Stimulated activated CD4-positive, alpha-beta T cell treated with anti-CD3 and anti-CD28 coated beads, Interleukin-4, amount 100 ng/mL, for 1 hour (primary cell): Measurements from ENCODE around the gene PLCB4.

ENCODE experiments used
- DNase-seq: peaks from one replicate; pipeline ENCODE4 v3.0.0-alpha.2; 2020

PLCB4 gene

DNA sequence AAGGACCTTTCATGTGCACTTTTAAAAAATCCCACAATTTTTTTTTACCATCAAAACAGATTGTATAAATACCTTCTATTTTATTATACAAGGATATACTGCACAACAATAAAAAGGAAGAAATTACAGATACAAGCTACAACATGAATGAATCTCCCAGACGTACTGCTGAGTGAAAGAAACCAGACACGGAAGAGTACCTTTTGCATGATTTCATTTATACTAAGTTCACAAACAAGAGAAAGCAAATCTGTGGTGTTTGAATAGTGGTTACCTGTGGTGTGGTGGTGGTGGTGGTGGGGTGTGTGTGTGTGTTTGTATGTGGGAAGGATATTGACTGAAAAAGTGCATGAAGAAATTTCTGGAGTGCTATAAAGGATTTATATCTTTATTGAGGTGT is 6.8 kb upstream of the PLCB4 start:
- no peak for DNase-seq

DNA sequence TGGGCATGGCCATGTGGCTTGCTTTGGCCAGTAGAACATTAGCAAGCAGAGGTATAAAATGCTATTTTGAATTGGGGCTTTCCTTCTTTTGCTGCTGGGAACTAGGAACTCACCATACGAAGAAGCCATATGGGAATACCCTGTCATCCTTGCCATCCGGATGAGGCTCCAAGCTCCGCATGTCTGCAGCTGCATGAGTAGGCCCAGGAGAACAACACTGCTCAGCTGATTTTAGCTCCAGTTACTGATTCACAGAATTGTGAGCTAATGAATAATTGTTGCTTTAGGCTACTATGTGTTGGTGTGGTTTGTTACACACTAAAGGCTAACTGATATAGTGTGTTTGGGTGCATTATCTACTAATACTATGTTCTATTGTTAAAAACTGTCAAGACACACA is 2.7 kb upstream of the PLCB4 start:
- DNase-seq, result no peak

DNA sequence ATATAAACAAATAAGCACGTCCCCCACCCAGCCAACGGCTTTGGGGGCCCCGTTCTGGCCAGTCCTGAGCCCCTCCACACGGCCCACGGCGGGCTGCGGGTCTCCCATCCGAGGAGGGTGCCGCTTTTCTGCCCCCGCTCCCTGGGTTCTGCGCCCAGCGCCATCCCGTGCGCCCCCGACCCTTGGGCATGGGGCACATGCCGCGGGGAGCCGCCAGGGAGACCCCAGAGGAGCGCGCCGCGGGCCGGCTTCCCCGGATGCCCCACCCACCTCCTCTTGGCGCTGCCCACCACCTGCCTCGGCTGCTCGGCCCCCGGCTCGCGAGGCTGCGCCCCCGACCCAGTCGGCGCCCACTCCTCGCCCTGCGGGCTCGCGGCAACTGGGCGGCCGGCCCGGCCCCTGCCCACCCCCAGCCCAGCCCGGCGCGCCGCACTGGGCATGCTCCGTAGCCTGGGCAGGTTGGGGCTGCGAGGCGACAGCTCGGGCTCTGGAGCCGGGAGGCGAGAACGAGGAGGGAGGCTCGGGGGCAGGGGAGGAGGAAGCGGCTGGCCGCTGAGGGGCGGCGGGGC is 570 bp upstream of the PLCB4 start:
- DNase-seq, result no peak

DNA sequence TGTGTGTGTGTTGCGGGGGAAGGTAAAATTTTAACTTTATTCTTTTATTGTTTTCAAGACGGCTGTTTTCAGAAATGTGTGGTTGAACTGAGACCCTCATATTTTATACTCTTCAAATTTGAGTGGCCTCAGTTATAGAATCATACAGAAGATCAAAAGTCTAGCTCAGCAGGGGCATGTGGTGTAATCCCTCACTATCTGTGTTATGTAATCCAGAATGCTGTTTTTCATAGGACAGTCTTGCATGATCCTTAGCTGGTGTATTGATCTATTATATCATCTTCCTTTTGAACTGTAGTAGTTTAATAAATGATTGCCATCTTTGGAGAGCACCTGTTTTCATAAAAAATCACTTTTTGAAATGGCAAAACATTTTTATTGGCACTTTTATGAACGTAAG is 1.4 kb downstream of the PLCB4 start:
- DNase-seq, result no peak

DNA sequence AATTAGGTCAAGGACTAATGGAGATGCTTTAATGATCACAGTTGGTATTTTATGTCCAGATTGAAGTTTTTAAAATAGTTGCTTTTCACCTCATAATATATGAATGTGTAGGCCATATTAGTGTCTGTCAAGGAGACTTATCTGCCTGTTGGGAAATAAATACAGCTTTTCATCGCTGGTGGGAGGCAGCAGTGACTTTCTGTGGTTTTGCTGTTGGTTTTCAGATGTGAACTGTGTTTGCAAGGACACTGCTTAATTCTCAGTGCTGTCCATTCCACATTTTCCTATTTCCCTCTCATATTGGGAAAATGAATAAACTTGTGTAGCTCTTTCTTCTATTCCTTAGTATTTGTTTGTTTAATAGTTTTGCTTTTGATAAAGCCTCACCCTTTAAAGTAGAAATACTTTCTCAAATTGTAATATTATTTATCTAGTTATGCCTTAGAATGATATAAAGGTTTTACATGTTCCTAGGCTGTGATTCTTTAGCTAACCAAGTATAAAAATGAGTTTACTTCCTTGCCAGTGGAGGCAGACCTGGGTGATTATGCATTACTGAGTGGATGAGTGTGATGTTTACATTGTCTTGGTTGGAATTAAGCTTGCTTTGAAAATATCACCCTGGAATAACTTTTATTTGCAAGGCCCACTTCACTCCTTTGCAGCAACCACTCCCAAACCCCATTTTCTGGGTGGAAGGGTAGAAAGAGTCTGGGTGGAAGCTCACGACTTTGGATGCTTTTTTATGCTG is 3.3 kb downstream of the PLCB4 start:
- no peak for DNase-seq

DNA sequence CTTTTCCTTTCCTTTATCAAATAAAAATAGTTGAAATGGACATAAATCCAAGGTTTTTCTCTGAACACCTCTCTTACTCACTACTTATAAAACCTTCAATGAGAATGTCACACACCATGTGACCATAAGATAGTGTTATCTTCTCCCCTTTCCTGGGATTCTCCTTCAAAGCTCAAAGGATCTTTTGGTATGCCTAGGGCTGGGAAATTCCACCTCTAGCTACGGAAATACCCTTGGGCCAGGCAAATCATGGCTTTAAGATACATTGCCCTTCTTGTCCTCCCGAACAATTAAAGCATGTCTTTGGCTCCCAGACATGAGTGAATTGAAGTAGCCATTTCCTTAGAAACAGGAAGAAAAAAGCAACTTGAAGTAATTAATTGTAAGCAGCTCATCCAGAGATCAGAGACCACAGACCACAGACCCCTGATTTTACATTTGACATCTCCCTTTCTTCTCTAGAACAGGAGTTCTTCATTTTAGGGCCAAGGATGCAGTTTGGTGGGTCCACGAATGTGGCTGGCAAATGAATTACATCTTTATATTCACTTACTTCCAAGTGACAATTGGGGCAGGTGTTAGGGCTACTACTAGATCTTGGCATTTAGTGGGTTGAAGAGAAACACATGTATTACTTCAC is 4.1 kb downstream of the PLCB4 start:
- DNase-seq, result no peak

DNA sequence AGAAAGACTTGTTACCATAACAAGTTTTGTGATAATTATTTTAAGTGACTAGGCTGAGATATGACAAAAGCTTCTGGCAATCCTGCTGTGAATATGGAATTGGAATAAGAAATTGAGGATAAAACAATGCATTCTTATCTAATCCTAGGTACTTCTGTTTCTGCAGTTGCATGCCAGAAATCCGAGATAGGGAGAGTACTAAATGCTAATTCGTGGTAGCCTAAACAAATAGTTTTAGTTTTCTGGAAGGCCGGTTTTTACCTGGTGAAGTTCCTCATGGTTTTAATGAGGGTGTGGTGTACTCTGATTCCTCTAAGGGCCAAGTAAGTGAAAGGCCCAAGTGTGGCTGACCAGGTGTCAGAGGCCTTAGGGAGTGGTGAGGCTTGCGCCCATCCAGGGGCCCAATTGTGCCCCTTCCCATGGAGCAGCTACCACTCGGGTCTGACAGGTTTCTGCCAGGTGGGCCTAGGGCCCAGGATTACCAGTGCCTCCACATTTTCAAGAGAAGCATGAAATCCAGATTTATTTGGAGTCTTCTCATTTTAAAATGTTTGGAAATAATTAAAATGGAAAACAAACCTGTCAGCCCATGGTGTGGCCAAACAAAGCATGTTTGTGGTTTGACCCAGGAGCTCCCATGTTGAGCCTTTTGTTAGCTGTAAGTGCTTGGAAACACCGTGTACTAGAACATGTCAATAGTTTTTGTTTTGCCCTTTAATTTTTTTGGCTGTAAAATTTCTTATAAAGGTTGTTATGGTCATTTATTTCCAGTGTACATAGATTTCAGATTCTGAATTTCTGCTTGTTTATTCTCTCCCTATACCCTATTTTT is 6.6 kb downstream of the PLCB4 start:
- DNase-seq, result no peak

DNA sequence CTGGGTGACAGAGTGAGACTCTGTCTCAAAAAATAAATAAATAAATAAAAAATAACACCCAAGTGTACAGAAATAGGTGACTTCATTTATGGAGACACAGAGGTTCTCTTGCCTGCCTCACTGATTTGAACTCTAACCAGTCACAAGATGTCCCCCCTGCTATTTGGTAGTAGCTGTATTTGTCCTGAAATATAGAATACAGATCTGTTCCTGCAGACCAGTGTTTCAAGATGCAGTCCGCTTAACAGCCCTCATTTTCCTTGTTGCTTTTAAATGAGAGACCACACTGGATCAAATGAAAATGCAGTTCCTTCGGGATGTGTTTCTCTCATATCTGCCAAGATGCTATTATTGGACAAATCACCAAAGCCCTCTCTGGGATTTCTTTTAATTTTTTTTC is 7.6 kb downstream of the PLCB4 start:
- no peak for DNase-seq

DNA sequence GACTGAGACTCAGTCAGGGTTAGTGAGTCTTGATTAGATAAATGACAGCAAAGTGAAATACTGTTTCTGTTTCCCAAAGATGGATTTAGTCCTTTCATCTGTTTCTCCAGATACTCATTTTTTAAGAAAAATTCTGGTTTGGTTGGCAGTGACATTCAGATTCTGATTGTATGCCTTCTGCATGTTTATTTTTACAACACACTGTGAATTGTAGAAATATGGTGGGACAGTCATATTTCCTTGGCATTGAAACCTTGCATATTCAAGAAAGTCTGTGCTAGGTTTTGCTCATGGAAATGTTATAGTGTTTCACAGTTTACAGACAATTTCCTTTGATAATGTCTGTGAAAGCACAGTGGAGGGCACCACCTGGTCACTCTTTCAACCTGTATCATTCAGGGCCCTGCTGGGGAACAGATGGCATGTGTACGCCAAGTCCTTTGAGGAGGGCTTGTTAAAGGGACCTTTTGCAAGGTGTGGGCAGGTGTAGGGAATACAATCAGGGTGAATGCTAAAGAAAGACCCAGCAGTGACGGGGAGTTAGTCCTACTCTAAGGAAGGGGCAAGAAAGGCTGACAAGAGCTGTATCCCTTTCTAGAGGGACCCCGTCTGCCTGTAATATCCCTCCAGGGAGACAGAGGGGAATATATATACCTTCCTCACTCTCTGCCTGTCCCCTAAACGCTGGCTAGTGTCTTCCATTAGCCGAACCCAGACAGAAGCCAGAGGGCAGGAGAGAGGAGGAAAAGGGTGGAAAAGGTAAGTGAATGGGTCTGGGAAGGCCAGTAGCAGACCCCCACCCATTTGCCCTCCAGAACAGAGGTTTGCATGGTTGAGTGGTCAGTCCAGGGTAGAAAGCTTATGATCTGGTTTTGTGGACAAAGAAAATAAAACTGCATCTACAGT is 10.2 kb downstream of the PLCB4 start:
- no peak for DNase-seq

DNA sequence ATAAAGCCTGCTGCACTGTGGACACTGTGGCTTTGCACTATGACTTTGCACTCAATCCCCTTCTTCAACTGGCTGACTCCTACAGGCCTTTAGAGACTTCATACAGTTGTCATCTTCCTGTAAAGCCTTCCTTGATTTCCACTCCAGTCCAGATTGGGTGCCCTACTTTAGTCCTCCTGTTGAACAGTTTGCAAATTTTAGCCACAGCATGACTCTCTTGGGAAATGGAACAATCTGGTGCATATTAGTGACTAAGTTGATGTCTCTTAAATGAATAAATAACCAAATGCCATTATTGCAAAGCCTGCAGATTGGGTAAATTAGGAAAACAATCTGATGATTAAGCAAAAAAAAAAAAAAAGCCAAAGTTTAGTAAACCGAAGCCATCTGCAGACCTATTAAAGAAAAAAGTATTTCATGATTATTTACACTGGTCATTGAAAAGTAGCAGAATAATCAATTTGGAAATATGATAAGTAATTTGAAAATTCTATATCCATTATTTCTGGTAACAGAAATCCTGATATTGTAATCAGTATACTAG is 12.6 kb downstream of the PLCB4 start:
- no peak for DNase-seq

DNA sequence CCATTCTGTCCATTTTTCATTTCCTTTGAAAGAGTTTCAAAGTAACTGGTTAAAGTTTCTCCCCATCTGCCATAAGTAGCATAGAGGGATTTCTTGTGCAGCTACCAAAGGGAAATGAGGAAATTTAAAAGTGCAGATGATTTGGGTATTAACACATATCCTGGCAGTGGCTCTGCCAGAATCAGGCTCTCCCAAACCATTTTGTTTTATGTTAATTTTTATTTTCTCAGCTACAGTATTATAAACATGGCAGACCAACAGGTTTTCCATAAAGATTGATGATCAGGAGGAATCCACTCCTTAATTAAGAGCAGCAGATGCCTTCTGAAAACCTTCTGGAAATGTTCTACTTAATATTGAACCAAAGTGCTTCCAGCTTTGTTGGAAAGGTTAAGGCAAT is 13.9 kb downstream of the PLCB4 start:
- DNase-seq, result no peak

DNA sequence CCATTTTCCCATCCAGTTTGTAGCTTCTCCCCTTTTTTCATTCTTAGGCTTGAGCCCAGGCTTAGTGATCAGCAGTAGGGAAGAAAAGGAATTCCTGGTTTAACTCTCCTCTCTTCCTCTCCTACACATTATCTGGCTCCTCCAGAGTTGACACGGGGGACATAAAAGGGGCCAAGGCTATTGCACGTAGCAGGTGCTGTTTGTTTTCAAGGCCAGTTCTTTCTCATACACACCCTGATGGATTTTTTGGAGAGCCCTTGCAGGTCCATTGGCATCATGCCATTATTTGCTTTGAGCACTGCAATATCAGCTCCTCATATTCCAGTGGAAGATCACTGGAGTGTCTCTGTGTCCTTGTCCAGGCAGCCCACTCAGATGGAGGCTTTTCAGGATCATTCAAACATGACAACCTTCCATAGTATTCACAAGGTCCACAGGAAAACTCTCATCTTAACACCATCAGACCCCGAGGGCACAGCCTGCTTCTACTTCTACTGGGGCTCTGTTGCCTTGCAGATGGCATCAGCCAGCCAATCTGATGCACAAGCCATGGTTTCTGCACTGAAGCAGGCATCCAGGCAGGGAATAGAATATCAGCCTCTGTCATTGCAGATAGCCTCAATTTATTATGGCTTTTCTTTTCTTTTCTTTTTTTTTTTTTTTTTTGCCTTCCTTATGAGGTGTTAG is 18.8 kb downstream of the PLCB4 start:
- no peak for DNase-seq

DNA sequence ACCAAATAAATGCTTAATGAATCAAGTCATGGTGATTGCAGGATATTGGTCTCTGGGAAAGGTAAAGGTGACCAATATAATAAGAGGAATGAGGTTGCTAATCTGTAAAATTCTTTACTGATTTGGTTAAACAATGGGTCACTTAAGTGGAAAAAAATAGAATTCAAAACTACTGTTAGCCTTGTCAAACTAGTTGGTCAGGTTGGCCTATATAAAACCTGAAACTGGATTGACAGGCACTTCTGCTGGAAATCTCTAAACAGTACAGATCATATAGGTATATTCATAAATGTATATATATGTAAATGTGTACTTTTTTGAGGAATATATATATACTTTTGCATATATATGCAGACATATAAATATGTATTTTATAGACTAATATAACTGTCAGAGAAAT is 19.7 kb downstream of the PLCB4 start:
- DNase-seq, result no peak

DNA sequence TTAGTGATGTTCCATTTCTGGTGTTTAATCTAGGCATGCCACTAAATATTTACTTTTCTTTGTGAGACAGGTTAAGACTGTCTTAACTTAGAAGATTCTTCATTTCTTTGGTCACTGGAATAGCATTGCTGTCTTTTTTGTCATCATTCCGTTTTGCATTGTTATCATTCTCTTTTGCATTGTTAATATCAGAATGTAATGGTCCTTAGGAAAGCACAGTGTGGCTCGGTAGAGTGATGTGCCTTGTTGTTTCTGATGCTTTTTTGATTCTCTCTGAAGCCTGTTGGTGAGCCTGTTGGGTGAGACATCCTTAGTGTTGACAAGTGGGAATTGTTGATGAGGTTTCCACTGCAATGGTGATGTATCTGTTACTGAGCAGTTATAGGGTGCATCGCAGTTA is 23.2 kb downstream of the PLCB4 start:
- no peak for DNase-seq

DNA sequence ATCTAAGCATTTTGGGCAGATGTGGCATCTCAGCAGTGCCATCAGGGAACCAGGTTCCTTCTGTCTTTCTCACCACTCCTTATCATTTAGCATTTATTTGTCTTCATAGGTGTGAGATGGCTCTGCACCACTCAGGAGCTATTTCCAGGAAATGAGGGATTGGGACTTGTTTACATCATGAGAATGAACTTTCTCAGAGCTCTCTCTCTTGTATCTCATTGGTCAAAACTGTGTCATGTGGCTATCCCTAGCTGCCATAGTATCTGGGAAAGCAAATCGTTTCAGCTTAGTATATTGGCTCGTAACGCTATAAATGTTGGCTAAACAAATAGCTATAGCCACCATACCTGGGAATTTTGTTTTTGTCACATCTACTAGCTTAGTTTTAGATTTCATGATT is 23.8 kb downstream of the PLCB4 start:
- no peak for DNase-seq

DNA sequence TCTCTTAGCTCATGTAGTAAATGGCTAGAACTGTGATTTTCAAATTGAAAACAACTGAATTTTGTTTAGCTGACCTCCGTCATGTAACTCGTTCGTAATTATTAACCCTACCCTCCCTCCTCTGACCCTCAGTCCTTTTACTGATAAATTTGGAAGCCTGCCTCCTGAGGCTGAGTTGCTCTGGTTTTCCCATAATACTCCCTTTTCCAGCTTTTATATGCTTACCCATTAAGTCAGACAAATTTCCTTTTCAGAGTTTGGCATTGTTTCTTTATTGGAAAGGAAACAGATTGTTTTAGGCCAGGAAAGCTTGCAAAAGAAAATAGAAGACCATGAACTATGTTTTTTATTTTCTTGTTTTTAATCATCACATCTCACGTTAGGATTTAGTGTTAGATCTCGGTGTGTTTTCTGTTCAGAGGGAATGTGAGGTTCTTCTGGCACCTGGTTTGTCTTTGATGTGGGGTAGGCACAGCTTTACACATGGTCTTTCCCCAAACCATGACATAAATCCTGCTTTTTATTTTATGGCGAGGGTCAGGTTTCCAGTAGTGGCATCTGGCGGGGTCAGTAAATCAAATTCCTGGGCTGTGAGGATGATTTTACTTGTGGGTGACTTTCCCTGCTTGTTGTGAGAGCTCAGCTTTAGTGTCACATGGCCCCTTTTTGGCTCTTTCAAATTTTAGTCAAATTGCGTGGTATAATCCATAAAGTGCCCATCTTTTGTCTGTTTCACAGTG is 24.5 kb downstream of the PLCB4 start:
- DNase-seq, result no peak

DNA sequence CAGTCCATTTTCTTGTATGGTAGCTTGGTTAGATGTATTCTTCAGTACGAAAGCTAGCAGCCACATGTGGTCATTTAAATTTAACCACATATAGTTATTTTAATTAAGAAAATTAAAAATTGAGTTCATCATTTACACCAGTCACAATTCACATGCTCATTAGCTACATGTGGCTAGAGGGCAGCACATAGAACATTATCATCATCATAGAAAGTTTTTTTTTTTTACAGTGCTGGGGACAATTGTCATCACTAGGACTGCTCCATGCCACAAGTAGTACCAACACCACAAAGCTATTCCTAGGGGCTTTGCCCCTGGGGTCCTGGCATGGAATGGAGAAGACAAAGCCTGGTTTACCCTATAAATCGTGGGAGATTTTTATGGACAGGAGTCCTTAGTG is 30.5 kb downstream of the PLCB4 start:
- no peak for DNase-seq

DNA sequence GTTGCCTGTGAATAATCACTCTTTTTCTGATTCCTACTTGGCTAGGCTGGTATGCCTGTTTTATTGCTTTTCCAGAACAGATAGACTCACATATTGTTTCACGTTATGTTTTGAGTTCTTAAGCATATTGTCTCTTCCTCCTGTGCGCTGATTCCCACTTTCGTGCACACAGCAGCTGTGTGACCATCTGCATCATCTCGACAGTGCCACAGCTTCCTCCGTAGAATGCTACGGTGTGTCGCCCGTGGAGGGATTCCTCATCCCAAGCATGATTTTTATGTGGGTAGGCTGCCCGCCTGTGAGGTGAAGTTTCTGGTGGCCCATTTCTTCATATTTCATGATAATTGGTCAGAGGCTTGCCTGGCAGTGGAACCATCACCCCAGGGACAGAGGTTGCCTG is 31.8 kb downstream of the PLCB4 start:
- no peak for DNase-seq

DNA sequence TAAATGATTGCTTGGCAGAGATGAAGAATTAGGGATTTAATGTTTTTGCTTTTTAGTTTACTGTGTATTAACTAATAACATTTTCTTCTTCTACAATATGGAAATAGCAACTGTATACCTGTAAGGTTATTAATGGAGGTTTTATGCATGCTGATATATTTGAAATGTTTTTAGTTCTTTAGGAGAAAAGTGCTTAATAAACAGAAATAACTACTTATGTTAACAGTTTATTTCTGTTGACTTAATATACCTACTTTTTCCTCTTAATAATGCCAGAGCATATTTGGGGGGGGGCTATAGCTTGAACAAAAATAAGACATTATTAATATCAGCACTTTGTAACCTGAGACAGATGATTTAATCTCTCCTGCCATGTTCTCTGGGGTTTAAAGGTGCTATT is 33.6 kb downstream of the PLCB4 start:
- DNase-seq, result no peak

DNA sequence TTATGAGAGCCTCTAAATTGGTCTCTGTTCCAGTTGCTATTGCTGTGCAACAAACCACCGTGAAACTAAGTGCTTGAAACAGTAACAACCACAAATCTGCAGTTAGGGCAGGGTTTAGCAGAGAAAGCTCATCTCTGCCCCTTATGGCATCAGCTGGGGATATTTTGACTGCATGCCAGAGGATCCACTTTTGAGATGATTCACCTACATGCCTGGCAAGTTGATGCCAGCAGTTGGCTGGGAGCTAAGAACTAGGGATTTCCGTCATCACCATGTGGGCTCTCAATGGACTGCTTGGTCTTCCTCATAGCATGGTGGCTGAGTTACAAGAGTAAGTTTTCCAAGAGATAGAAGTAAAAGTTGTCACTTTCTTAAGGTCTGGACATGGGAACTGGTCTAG is 35.1 kb downstream of the PLCB4 start:
- no peak for DNase-seq

DNA sequence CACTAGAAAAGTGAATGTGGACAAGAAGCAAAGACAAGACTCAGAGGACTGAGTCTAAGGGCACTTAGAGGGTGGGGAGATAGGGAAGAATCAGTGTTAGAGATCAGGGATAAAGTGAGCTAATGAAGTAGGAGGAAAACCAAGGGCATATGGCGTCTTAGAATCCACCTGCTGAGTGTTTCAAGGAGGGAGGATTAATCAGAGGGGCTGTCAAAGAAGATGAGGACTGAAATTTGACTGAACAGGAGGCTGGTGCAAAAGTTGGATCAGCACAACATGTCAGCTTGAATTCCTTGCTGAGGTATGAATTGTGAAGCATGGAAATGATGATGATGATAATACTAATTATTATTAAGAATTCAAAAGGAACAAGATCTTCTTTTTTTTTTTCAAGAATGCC is 39.4 kb downstream of the PLCB4 start:
- DNase-seq, result no peak
